Inflammatory macrophage treated with lipopolysaccharide for 1 hour (primary cell): ENCODE results near the gene FOXQ1.

ENCODE experiments used
- DNase-seq, 2 donors: peaks; one replicate each; pipeline ENCODE4 v3.0.0-alpha.2; 2020 to 2022

The FOXQ1 gene

GRCh38 chr6:1363729-1364572 is 52.1 kb downstream of the FOXQ1 start:
- DNase-seq: peak in 1 of 2 donors; percentile 8
